ENCODE results near the gene DHX29.
A peak's percentile ranks its signal among the peaks of the same experiment; 100 is the strongest.

Gene DHX29

DNA sequence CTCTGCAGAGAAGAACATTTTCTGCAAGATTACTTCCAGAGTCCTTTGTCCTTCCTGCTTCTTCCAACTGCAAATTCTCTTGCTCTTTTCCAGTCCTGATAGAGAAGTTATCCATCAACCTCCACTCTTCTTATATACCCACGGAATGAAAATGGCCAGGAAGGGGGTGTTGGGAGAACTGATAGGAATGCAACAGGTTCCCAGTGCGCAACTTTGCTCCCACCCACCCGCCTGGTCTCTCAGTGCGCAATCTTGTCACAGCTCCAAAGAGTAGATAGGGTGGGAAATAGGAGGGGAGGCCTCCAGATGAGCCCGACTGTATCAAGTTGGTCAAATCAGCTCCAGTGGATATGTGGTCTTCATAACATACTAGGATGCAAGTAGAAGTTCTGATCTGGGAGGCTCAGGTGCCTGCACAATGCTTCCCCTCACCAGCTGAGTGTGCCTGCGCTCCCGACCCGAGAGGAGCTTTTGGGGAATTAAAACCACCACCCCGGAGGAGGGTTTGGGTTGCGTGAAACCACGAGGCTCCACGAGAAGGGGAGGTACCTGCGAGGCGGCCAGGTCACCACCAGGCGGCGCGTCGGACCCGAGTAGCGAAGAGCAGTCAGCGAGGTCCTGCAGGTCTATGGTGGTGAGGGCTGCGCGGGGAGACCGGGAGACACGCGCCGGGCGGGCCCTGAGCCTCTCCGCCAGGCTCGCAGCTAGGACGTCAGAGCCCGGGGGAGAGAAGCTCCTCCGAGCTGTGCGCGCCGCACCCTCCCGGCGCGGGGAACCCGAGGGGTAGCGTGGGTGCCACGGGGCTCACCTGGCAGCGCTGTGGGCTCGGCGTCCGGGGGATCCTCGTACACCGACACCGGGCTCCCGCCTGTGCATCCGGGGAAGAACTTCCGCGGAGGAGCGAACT lies 81.2 kb downstream of the DHX29 start (continued):
- TF ChIP-seq ZEB2 (tag by site-specific recombination; IDR thresholded peaks at IDR 0.05) (peak; percentile 94), WT1 (tag by site-specific recombination; IDR thresholded peaks at IDR 0.05) (peak; percentile 57), ZNF354C (tag by site-specific recombination; IDR thresholded peaks at IDR 0.05; ENCODE audit: borderline replicate concordance, low read depth) (no peak), ZNF785 (tag by site-specific recombination; IDR thresholded peaks at IDR 0.05) (peak; percentile 56; the same call in 1 of the 2 replicates), ZNF174 (tag by site-specific recombination; IDR thresholded peaks at IDR 0.05) (no peak), ZBTB1 (tag by site-specific recombination; IDR thresholded peaks at IDR 0.05) (no peak), ZNF175 (tag by site-specific recombination; IDR thresholded peaks at IDR 0.05) (no peak), SCRT2 (tag by site-specific recombination; IDR thresholded peaks at IDR 0.05) (peak; percentile 96), ZNF768 (tag by site-specific recombination; IDR thresholded peaks at IDR 0.05) (no peak), ZNF138 (tag by site-specific recombination; IDR thresholded peaks at IDR 0.05; ENCODE audit: borderline replicate concordance) (no peak), ZNF416 (tag by site-specific recombination; IDR thresholded peaks at IDR 0.05) (0 out of 2 replicates have a peak, but pooled peaks have one; percentile 29), GLIS2 (tag by site-specific recombination; IDR thresholded peaks at IDR 0.05) (peak; percentile 67), ZNF157 (tag by site-specific recombination; IDR thresholded peaks at IDR 0.05) (no peak), KLF9 (tag by site-specific recombination; IDR thresholded peaks at IDR 0.05; ENCODE audit: low read depth) (no peak), SALL2 (tag by site-specific recombination; IDR thresholded peaks at IDR 0.05; ENCODE audit: borderline replicate concordance) (no peak), ZNF629 (tag by site-specific recombination; IDR thresholded peaks at IDR 0.05) (peak; percentile 72), SP7 (tag by site-specific recombination; IDR thresholded peaks at IDR 0.05) (peak; percentile 79), ZNF501 (tag by site-specific recombination; IDR thresholded peaks at IDR 0.05) (peak; percentile 92; the same call in 1 of the 2 replicates)
- TF ChIP-seq, protein P1, sequence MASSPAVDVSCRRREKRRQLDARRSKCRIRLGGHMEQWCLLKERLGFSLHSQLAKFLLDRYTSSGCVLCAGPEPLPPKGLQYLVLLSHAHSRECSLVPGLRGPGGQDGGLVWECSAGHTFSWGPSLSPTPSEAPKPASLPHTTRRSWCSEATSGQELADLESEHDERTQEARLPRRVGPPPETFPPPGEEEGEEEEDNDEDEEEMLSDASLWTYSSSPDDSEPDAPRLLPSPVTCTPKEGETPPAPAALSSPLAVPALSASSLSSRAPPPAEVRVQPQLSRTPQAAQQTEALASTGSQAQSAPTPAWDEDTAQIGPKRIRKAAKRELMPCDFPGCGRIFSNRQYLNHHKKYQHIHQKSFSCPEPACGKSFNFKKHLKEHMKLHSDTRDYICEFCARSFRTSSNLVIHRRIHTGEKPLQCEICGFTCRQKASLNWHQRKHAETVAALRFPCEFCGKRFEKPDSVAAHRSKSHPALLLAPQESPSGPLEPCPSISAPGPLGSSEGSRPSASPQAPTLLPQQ (tag by site-specific recombination; IDR thresholded peaks at IDR 0.05), result peak; percentile 70
- TF ChIP-seq, protein P2, sequence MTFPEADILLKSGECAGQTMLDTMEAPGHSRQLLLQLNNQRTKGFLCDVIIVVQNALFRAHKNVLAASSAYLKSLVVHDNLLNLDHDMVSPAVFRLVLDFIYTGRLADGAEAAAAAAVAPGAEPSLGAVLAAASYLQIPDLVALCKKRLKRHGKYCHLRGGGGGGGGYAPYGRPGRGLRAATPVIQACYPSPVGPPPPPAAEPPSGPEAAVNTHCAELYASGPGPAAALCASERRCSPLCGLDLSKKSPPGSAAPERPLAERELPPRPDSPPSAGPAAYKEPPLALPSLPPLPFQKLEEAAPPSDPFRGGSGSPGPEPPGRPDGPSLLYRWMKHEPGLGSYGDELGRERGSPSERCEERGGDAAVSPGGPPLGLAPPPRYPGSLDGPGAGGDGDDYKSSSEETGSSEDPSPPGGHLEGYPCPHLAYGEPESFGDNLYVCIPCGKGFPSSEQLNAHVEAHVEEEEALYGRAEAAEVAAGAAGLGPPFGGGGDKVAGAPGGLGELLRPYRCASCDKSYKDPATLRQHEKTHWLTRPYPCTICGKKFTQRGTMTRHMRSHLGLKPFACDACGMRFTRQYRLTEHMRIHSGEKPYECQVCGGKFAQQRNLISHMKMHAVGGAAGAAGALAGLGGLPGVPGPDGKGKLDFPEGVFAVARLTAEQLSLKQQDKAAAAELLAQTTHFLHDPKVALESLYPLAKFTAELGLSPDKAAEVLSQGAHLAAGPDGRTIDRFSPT (tag by site-specific recombination; IDR thresholded peaks at IDR 0.05), result no peak
- TF ChIP-seq, protein P3, sequence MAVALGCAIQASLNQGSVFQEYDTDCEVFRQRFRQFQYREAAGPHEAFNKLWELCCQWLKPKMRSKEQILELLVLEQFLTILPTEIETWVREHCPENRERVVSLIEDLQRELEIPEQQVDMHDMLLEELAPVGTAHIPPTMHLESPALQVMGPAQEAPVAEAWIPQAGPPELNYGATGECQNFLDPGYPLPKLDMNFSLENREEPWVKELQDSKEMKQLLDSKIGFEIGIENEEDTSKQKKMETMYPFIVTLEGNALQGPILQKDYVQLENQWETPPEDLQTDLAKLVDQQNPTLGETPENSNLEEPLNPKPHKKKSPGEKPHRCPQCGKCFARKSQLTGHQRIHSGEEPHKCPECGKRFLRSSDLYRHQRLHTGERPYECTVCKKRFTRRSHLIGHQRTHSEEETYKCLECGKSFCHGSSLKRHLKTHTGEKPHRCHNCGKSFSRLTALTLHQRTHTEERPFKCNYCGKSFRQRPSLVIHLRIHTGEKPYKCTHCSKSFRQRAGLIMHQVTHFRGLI (tag by site-specific recombination; IDR thresholded peaks at IDR 0.05), result 0 out of 2 replicates have a peak, but pooled peaks have one; percentile 9
- TF ChIP-seq, protein P4, sequence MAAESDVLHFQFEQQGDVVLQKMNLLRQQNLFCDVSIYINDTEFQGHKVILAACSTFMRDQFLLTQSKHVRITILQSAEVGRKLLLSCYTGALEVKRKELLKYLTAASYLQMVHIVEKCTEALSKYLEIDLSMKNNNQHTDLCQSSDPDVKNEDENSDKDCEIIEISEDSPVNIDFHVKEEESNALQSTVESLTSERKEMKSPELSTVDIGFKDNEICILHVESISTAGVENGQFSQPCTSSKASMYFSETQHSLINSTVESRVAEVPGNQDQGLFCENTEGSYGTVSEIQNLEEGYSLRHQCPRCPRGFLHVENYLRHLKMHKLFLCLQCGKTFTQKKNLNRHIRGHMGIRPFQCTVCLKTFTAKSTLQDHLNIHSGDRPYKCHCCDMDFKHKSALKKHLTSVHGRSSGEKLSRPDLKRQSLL (tag by site-specific recombination; IDR thresholded peaks at IDR 0.05), result peak; percentile 55
- TF ChIP-seq, protein P5, sequence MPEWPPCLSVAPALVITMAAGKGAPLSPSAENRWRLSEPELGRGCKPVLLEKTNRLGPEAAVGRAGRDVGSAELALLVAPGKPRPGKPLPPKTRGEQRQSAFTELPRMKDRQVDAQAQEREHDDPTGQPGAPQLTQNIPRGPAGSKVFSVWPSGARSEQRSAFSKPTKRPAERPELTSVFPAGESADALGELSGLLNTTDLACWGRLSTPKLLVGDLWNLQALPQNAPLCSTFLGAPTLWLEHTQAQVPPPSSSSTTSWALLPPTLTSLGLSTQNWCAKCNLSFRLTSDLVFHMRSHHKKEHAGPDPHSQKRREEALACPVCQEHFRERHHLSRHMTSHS (tag by site-specific recombination; IDR thresholded peaks at IDR 0.05), result no peak
- TF ChIP-seq, protein P6, sequence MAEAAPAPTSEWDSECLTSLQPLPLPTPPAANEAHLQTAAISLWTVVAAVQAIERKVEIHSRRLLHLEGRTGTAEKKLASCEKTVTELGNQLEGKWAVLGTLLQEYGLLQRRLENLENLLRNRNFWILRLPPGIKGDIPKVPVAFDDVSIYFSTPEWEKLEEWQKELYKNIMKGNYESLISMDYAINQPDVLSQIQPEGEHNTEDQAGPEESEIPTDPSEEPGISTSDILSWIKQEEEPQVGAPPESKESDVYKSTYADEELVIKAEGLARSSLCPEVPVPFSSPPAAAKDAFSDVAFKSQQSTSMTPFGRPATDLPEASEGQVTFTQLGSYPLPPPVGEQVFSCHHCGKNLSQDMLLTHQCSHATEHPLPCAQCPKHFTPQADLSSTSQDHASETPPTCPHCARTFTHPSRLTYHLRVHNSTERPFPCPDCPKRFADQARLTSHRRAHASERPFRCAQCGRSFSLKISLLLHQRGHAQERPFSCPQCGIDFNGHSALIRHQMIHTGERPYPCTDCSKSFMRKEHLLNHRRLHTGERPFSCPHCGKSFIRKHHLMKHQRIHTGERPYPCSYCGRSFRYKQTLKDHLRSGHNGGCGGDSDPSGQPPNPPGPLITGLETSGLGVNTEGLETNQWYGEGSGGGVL (tag by site-specific recombination; IDR thresholded peaks at IDR 0.05), result no peak
- TF ChIP-seq, protein P7, sequence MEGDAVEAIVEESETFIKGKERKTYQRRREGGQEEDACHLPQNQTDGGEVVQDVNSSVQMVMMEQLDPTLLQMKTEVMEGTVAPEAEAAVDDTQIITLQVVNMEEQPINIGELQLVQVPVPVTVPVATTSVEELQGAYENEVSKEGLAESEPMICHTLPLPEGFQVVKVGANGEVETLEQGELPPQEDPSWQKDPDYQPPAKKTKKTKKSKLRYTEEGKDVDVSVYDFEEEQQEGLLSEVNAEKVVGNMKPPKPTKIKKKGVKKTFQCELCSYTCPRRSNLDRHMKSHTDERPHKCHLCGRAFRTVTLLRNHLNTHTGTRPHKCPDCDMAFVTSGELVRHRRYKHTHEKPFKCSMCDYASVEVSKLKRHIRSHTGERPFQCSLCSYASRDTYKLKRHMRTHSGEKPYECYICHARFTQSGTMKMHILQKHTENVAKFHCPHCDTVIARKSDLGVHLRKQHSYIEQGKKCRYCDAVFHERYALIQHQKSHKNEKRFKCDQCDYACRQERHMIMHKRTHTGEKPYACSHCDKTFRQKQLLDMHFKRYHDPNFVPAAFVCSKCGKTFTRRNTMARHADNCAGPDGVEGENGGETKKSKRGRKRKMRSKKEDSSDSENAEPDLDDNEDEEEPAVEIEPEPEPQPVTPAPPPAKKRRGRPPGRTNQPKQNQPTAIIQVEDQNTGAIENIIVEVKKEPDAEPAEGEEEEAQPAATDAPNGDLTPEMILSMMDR (tag by site-specific recombination; IDR thresholded peaks at IDR 0.05), result peak; percentile 95
- TF ChIP-seq, protein P8, sequence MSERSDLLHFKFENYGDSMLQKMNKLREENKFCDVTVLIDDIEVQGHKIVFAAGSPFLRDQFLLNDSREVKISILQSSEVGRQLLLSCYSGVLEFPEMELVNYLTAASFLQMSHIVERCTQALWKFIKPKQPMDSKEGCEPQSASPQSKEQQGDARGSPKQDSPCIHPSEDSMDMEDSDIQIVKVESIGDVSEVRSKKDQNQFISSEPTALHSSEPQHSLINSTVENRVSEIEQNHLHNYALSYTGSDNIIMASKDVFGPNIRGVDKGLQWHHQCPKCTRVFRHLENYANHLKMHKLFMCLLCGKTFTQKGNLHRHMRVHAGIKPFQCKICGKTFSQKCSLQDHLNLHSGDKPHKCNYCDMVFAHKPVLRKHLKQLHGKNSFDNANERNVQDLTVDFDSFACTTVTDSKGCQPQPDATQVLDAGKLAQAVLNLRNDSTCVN (tag by site-specific recombination; optimal IDR thresholded peaks at IDR 0.05), result no peak

Measured in HEK293 (cell line).